Mesendoderm (in vitro differentiated cells): Measurements from ENCODE around the gene RBM27.
"Not testable (repeated sequence)": the region's sequence is repeated elsewhere in the genome, so short reads cannot be mapped to it uniquely, and the experiment has no call there.

Experiments
- DNase-seq: peaks from one replicate; pipeline ENCODE4 v3.0.0; 2013
- H2AK5ac ChIP-seq: 2 replicates; pipeline ENCODE4 v1.6.1; 2013; ENCODE audit warnings: low read length, inconsistent platforms
- H2BK120ac ChIP-seq: 2 replicates; pipeline ENCODE4 v1.6.1; 2013; ENCODE audit warnings: low read depth, mild to moderate bottlenecking, low read length, moderate library complexity, mixed read lengths
- H2BK15ac ChIP-seq: replicated peaks from 2 replicates; pipeline ENCODE4 v1.6.1; 2013; ENCODE audit warnings: low read depth, mild to moderate bottlenecking, moderate library complexity
- H2BK5ac ChIP-seq: 2 replicates; pipeline ENCODE4 v1.6.1; 2013; ENCODE audit warnings: low read length, inconsistent platforms
- H3K18ac ChIP-seq: 2 replicates; pipeline ENCODE4 v1.6.1; 2013; ENCODE audit warnings: mild to moderate bottlenecking, low read length, mixed read lengths
- H3K23ac ChIP-seq: one replicate; pipeline ENCODE4 v1.6.1; 2013; ENCODE audit warnings: low read length
- H3K27ac ChIP-seq: 2 replicates; pipeline ENCODE4 v1.5.1; 2013; ENCODE audit warnings: low read depth, mild to moderate bottlenecking, inconsistent platforms, low read length, moderate library complexity
- H3K27me3 ChIP-seq: 2 replicates; pipeline ENCODE4 v1.6.1; 2013; ENCODE audit warnings: low read length, control low read depth, mild to moderate bottlenecking, inconsistent platforms; ENCODE audit not compliant: insufficient read depth, poor library complexity
- H3K36me3 ChIP-seq: 2 replicates; pipeline ENCODE4 v1.6.1; 2013; ENCODE audit warnings: low read length, inconsistent platforms; ENCODE audit not compliant: control insufficient read depth, insufficient read depth
- H3K4ac ChIP-seq: one replicate; pipeline ENCODE4 v1.6.1; 2013; ENCODE audit warnings: low read depth, mild to moderate bottlenecking, low read length, moderate library complexity
- H3K4me1 ChIP-seq: 2 replicates; pipeline ENCODE4 v1.6.1; 2013; ENCODE audit warnings: low read depth, low read length, inconsistent platforms; ENCODE audit not compliant: control insufficient read depth
- H3K4me2 ChIP-seq: 2 replicates; pipeline ENCODE4 v1.6.1; 2013; ENCODE audit warnings: low read length
- H3K4me3 ChIP-seq: 2 replicates; pipeline ENCODE4 v1.5.1; 2013; ENCODE audit warnings: mild to moderate bottlenecking, low read length
- H3K56ac ChIP-seq: one replicate; pipeline ENCODE4 v1.6.1; 2013; ENCODE audit warnings: low read length
- H3K79me1 ChIP-seq: 2 replicates; pipeline ENCODE4 v1.6.1; 2013; ENCODE audit warnings: low read length, inconsistent platforms
- H3K79me2 ChIP-seq: 2 replicates; pipeline ENCODE4 v1.6.1; 2013; ENCODE audit warnings: mild to moderate bottlenecking, low read length; ENCODE audit not compliant: control insufficient read depth, insufficient read depth
- H3K9ac ChIP-seq: 2 replicates; pipeline ENCODE4 v1.6.1; 2013; ENCODE audit warnings: low read length, inconsistent platforms
- H4K5ac ChIP-seq: one replicate; pipeline ENCODE4 v1.6.1; 2013; ENCODE audit warnings: low read length
- H4K8ac ChIP-seq: one replicate; pipeline ENCODE4 v1.6.1; 2013; ENCODE audit warnings: low read depth, mild to moderate bottlenecking, control low read depth, low read length, moderate library complexity
- WGBS: extraction: QIAGEN DNeasy Blood & Tissue Kit; methylation state at CpG from one replicate; pipeline ENCODE4 v1.1.7; 2013; ENCODE audit warnings: low lambda C conversion rate, missing lambda C conversion rate; ENCODE audit not compliant: insufficient coverage; ENCODE audit errors: extremely low coverage; 5-methylcytosine and 5-hydroxymethylcytosine counted together

The RBM27 gene

DNA sequence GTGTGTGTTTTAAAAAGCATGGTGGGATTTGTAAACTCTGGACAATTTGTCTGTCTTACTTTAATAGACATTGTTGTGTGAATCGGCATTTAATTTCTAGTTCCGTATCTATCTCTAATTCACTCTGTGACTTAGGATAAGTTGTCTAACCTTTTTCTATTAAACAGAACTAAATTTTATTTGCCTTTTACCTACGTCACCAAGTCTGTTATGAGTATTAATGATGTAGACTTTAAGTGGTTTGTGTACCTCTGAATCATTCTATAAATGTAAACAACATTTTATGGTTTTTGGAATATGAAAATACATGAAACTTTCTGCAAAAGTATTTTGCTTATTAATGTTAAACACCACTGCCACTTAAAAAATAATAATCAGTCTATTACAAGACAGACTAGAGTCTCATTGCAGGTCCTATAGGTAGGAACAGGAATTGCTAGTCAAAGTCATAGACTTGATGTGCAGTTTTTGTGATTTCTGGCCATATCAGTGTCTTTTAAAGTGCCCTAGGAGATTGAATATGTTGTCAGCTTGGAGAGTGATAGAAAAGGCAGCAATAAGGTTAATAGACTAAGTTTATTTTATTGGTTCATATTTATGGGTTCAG is 5.6 kb downstream of the RBM27 start:
- Histone ChIP-seq H3K4ac (no peak overlapping the region), H3K4me3 (no peak overlapping the region), H2BK120ac (no peak overlapping the region), H4K5ac (no peak overlapping the region), H2AK5ac (no peak overlapping the region), H3K4me1 (no peaks in the 10 kb centered on the region), H2BK5ac (no peak overlapping the region), H3K27ac (no peak overlapping the region), H3K4me2 (no peak overlapping the region), H3K79me2 (peaks cover 63% of the 10 kb centered on the region), H3K27me3 (no peaks in the 10 kb centered on the region), H3K56ac (no peak overlapping the region), H3K23ac (no peak overlapping the region), H3K9ac (no peak overlapping the region), H3K18ac (no peak overlapping the region), H3K36me3 (no peaks in the 10 kb centered on the region), H2BK15ac (no peak overlapping the region), H4K8ac (no peak overlapping the region), H3K79me1 (peaks cover 2% of the 10 kb centered on the region)
- no peak for DNase-seq
- WGBS, result no CpG with 5 or more reads among the region's 3 CpGs

GRCh38 chr5:146209714-146210113 is 6.3 kb downstream of the RBM27 start:
- H4K8ac ChIP-seq, result no peak overlapping the region
- no peak overlapping the region for H3K23ac ChIP-seq
- H2BK120ac ChIP-seq, result no peak overlapping the region
- no peak overlapping the region for H3K4ac ChIP-seq
- H3K4me1 ChIP-seq, result no peaks in the 10 kb centered on the region
- no peak overlapping the region for H3K9ac ChIP-seq
- peaks cover 2% of the 10 kb centered on the region for H3K79me1 ChIP-seq
- no CpG with 5 or more reads among the region's 2 CpGs for WGBS
- H3K79me2 ChIP-seq, result peaks cover 58% of the 10 kb centered on the region
- no peak overlapping the region for H2BK15ac ChIP-seq
- DNase-seq, result no peak
- no peak overlapping the region for H2AK5ac ChIP-seq
- H3K36me3 ChIP-seq, result no peaks in the 10 kb centered on the region
- H3K27me3 ChIP-seq, result no peaks in the 10 kb centered on the region
- H3K18ac ChIP-seq, result no peak overlapping the region
- H4K5ac ChIP-seq, result no peak overlapping the region
- H3K4me3 ChIP-seq, result no peak overlapping the region
- no peak overlapping the region for H3K27ac ChIP-seq
- no peak overlapping the region for H2BK5ac ChIP-seq
- H3K4me2 ChIP-seq, result no peak overlapping the region
- H3K56ac ChIP-seq, result no peak overlapping the region

DNA sequence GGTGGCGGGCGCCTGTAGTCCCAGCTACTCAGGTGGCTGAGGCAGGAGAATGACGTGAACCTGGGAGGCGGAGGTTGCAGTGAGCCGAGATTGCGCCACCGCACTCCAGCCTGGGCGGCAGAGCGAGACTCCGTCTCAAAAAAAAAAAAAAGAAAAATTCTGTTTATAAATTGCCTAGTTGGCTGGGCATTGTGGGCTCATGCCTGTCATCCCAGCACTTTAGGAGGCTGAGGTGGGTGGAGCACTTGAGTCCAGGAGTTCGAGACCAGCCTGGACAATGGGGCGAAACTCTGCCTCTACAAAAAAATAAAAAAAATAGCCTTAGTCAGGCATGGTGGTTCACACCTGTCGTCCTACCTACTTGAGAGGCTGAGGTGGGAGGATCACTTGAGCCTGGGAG is 7.4 kb downstream of the RBM27 start:
- H2BK120ac ChIP-seq, H4K5ac ChIP-seq, H3K27ac ChIP-seq, H2BK15ac ChIP-seq, DNase-seq, H4K8ac ChIP-seq, H3K36me3 ChIP-seq, H3K4me2 ChIP-seq, H2AK5ac ChIP-seq, H2BK5ac ChIP-seq, H3K4me1 ChIP-seq, H3K56ac ChIP-seq, H3K9ac ChIP-seq, H3K79me1 ChIP-seq, H3K18ac ChIP-seq, H3K27me3 ChIP-seq, H3K23ac ChIP-seq, H3K4me3 ChIP-seq, H3K4ac ChIP-seq: not testable (repeated sequence)
- no CpG with 5 or more reads among the region's 13 CpGs for WGBS
- H3K79me2 ChIP-seq, result peaks cover 52% of the 10 kb centered on the region

GRCh38 chr5:146213210-146213826 is 9.9 kb downstream of the RBM27 start:
- Histone ChIP-seq H2BK120ac (no peak overlapping the region), H2AK5ac (no peak overlapping the region), H3K4me3 (no peak overlapping the region), H4K5ac (no peak overlapping the region), H3K18ac (no peak overlapping the region), H3K9ac (no peak overlapping the region), H3K4ac (no peak overlapping the region), H3K36me3 (no peaks in the 10 kb centered on the region), H3K23ac (no peak overlapping the region), H3K27me3 (no peaks in the 10 kb centered on the region), H3K56ac (no peak overlapping the region), H3K4me2 (no peak overlapping the region), H4K8ac (no peak overlapping the region), H2BK15ac (no peak overlapping the region), H3K79me1 (peaks cover under 1% of the 10 kb centered on the region), H3K27ac (no peak overlapping the region), H3K79me2 (peaks cover 51% of the 10 kb centered on the region), H3K4me1 (no peaks in the 10 kb centered on the region), H2BK5ac (no peak overlapping the region)
- whole genome bisulfite sequencing, result no CpG with 5 or more reads among the region's 4 CpGs
- DNase-seq, result no peak

DNA sequence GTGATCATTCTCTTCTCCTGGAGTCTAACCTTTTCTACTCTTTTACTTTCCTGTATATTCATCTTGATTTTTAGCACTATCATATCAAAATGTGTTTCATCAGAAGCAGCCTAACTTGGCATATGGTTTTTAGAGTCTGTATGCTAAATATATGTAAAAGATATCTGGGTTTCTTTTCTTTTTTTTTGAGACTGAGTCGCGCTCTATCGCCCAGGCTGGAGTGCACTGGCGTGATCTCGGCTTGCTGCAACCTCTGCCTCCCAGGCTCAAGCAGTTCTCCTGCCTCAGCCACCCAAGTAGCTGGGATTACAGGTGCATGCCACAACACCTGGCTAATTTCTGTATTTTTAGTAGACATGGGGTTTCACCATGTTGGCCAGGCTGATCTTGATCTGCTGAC is 11.5 kb downstream of the RBM27 start:
- WGBS, result no CpG with 5 or more reads among the region's 5 CpGs
- not testable (repeated sequence) for H3K27ac ChIP-seq

DNA sequence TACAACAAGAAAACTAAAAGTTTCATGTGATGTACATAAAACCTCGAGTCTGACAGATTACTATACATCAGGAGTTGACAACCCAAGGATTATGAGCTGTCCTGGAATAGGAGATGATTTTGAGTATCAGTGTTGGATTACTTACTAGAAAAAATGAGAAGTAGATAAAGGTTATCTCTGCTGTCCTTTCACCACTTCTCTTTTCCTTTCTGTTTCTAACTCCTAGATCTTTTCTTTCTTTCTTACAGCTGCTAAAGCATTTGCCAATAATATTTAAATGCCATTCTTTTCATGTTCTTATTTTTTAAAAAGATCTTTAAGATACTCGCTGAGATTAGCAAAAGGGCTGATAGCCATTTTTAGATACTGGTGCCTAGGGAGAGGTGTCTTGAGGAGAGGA is 14.8 kb downstream of the RBM27 start:
- H3K56ac ChIP-seq, result no peak overlapping the region
- no peaks in the 10 kb centered on the region for H3K4me1 ChIP-seq
- H3K4me3 ChIP-seq, result no peak overlapping the region
- no peak overlapping the region for H2AK5ac ChIP-seq
- peaks cover 2% of the 10 kb centered on the region for H3K36me3 ChIP-seq
- H3K27me3 ChIP-seq, result no peaks in the 10 kb centered on the region
- no peak overlapping the region for H2BK15ac ChIP-seq
- no peak overlapping the region for H4K8ac ChIP-seq
- no peak overlapping the region for H3K23ac ChIP-seq
- no peak overlapping the region for H3K27ac ChIP-seq
- H3K79me1 ChIP-seq, result peaks cover 3% of the 10 kb centered on the region
- peaks cover 29% of the 10 kb centered on the region for H3K79me2 ChIP-seq
- no peak overlapping the region for H3K18ac ChIP-seq
- no peak overlapping the region for H4K5ac ChIP-seq
- DNase-seq, result no peak
- no CpG with 5 or more reads among the region's 2 CpGs for WGBS
- H3K9ac ChIP-seq, result no peak overlapping the region
- no peak overlapping the region for H2BK120ac ChIP-seq
- H3K4ac ChIP-seq, result no peak overlapping the region
- no peak overlapping the region for H2BK5ac ChIP-seq
- H3K4me2 ChIP-seq, result no peak overlapping the region

More for the DNA sequence above, 11.5 kb downstream of the RBM27 start:
- H3K4me2 ChIP-seq, H3K36me3 ChIP-seq, H4K8ac ChIP-seq, H2BK5ac ChIP-seq, H3K18ac ChIP-seq, H3K4me1 ChIP-seq, H3K56ac ChIP-seq, H2BK120ac ChIP-seq, H3K9ac ChIP-seq, DNase-seq, H4K5ac ChIP-seq, H2AK5ac ChIP-seq, H3K79me1 ChIP-seq, H3K23ac ChIP-seq, H3K4ac ChIP-seq, H3K4me3 ChIP-seq, H3K27me3 ChIP-seq, H2BK15ac ChIP-seq: not testable (repeated sequence)
- H3K79me2 ChIP-seq, result peaks cover 46% of the 10 kb centered on the region
